Measurements from ENCODE around the gene VTN. TPM values are rescaled to one million over a fixed set of nuclear protein-coding genes. Genes with fewer than 3 reads are reported as not detected.

VTN gene
- total RNA-seq, 3 donors from 2014 or later: 0.60 to 1.1 (median 0.94) TPM

GRCh38 chr17:28402224-28402630 is 32.1 kb upstream of the VTN start:
- ATAC-seq (no peak), DNase-seq (no peak)
- H3K4me1 Mint-ChIP-seq (ENCODE audit: low read depth): peaks cover 4% of the 10 kb centered on the region
- no peaks in the 10 kb centered on the region for H3K9me3 Mint-ChIP-seq
- peaks cover 6% of the 10 kb centered on the region for H3K36me3 Mint-ChIP-seq (ENCODE audit: insufficient read depth)
- no peaks in the 10 kb centered on the region for H3K27me3 Mint-ChIP-seq (ENCODE audit: low read depth)
- H3K4me3 Mint-ChIP-seq: no peak overlapping the region

- ATAC-seq (no peak), DNase-seq (no peak)
Observed at GRCh38 chr17:28399808-28400207, 29.7 kb upstream of the VTN start.

GRCh38 chr17:28398280-28398981 is 28.3 kb upstream of the VTN start:
- H3K27me3 Mint-ChIP-seq (ENCODE audit: low read depth): no peaks in the 10 kb centered on the region
- H3K4me1 Mint-ChIP-seq (ENCODE audit: low read depth): no peaks in the 10 kb centered on the region
- no peaks in the 10 kb centered on the region for H3K9me3 Mint-ChIP-seq
- ATAC-seq (no peak), DNase-seq (no peak)
- peaks cover 13% of the 10 kb centered on the region for H3K36me3 Mint-ChIP-seq (ENCODE audit: insufficient read depth)
- H3K4me3 Mint-ChIP-seq: no peak overlapping the region

More at GRCh38 chr17:28399808-28400207, 29.7 kb upstream of the VTN start:
- Mint-ChIP-seq H3K4me1 (ENCODE audit: low read depth) (no peaks in the 10 kb centered on the region), H3K27me3 (ENCODE audit: low read depth) (no peaks in the 10 kb centered on the region), H3K4me3 (no peak overlapping the region), H3K36me3 (ENCODE audit: insufficient read depth) (peaks cover 6% of the 10 kb centered on the region), H3K9me3 (no peaks in the 10 kb centered on the region)

- H3K27me3 Mint-ChIP-seq (ENCODE audit: low read depth): no peaks in the 10 kb centered on the region
- no peaks in the 10 kb centered on the region for H3K9me3 Mint-ChIP-seq
Observed at GRCh38 chr17:28397687-28398279, 27.7 kb upstream of the VTN start.

GRCh38 chr17:28397275-28397674 is 27.2 kb upstream of the VTN start:
- ATAC-seq: no peak
- no peak for DNase-seq
- Mint-ChIP-seq H3K4me3 (no peak overlapping the region), H3K9me3 (no peaks in the 10 kb centered on the region), H3K4me1 (ENCODE audit: low read depth) (no peaks in the 10 kb centered on the region), H3K27me3 (ENCODE audit: low read depth) (no peaks in the 10 kb centered on the region), H3K36me3 (ENCODE audit: insufficient read depth) (peaks cover 13% of the 10 kb centered on the region)

More at GRCh38 chr17:28397687-28398279, 27.7 kb upstream of the VTN start:
- DNase-seq: no peak
- H3K36me3 Mint-ChIP-seq (ENCODE audit: insufficient read depth): peaks cover 13% of the 10 kb centered on the region
- no peak overlapping the region for H3K4me3 Mint-ChIP-seq
- H3K4me1 Mint-ChIP-seq (ENCODE audit: low read depth): no peaks in the 10 kb centered on the region
- no peak for ATAC-seq

- ATAC-seq: no peak
- Mint-ChIP-seq H3K4me3 (no peak overlapping the region), H3K9me3 (no peaks in the 10 kb centered on the region), H3K4me1 (ENCODE audit: low read depth) (no peaks in the 10 kb centered on the region), H3K36me3 (ENCODE audit: insufficient read depth) (peaks cover 13% of the 10 kb centered on the region), H3K27me3 (ENCODE audit: low read depth) (no peaks in the 10 kb centered on the region)
- DNase-seq: no peak
Observed at GRCh38 chr17:28396635-28397239, 26.6 kb upstream of the VTN start.

- H3K4me1 Mint-ChIP-seq (ENCODE audit: low read depth): no peaks in the 10 kb centered on the region
- DNase-seq (no peak), ATAC-seq (no peak)
- H3K36me3 Mint-ChIP-seq (ENCODE audit: insufficient read depth): peaks cover 19% of the 10 kb centered on the region
- H3K27me3 Mint-ChIP-seq (ENCODE audit: low read depth): no peaks in the 10 kb centered on the region
- no peaks in the 10 kb centered on the region for H3K9me3 Mint-ChIP-seq
- no peak overlapping the region for H3K4me3 Mint-ChIP-seq
Observed at GRCh38 chr17:28395968-28396367, 25.9 kb upstream of the VTN start.

- ATAC-seq (no peak), DNase-seq (no peak)
- Mint-ChIP-seq H3K36me3 (ENCODE audit: insufficient read depth) (peaks cover 23% of the 10 kb centered on the region), H3K4me3 (no peak overlapping the region), H3K4me1 (ENCODE audit: low read depth) (no peaks in the 10 kb centered on the region), H3K9me3 (no peaks in the 10 kb centered on the region), H3K27me3 (ENCODE audit: low read depth) (no peaks in the 10 kb centered on the region)
Observed at GRCh38 chr17:28395426-28395825, 25.3 kb upstream of the VTN start.

GRCh38 chr17:28394337-28395116 is 24.4 kb upstream of the VTN start:
- Mint-ChIP-seq H3K36me3 (ENCODE audit: insufficient read depth) (peaks cover 30% of the 10 kb centered on the region), H3K27me3 (ENCODE audit: low read depth) (no peaks in the 10 kb centered on the region), H3K4me3 (no peak overlapping the region), H3K9me3 (no peaks in the 10 kb centered on the region), H3K4me1 (ENCODE audit: low read depth) (no peaks in the 10 kb centered on the region)
- no peak for ATAC-seq
- no peak for DNase-seq

GRCh38 chr17:28392491-28392890 is 22.4 kb upstream of the VTN start:
- Mint-ChIP-seq H3K27me3 (ENCODE audit: low read depth) (no peaks in the 10 kb centered on the region), H3K36me3 (ENCODE audit: insufficient read depth) (peaks cover 33% of the 10 kb centered on the region), H3K9me3 (no peaks in the 10 kb centered on the region), H3K4me3 (no peak overlapping the region), H3K4me1 (ENCODE audit: low read depth) (peaks cover 2% of the 10 kb centered on the region)
- DNase-seq (no peak), ATAC-seq (no peak)

- Mint-ChIP-seq H3K4me1 (ENCODE audit: low read depth) (peaks cover 2% of the 10 kb centered on the region), H3K9me3 (no peaks in the 10 kb centered on the region), H3K4me3 (no peak overlapping the region), H3K27me3 (ENCODE audit: low read depth) (no peaks in the 10 kb centered on the region), H3K36me3 (ENCODE audit: insufficient read depth) (peaks cover 32% of the 10 kb centered on the region)
- DNase-seq (no peak), ATAC-seq (no peak)
Observed at GRCh38 chr17:28391401-28391800, 21.3 kb upstream of the VTN start.

- H3K4me1 Mint-ChIP-seq (ENCODE audit: low read depth): peaks cover 2% of the 10 kb centered on the region
- ATAC-seq: no peak
- no peaks in the 10 kb centered on the region for H3K9me3 Mint-ChIP-seq
- H3K36me3 Mint-ChIP-seq (ENCODE audit: insufficient read depth): peaks cover 32% of the 10 kb centered on the region
- DNase-seq: no peak
- no peaks in the 10 kb centered on the region for H3K27me3 Mint-ChIP-seq (ENCODE audit: low read depth)
- H3K4me3 Mint-ChIP-seq: no peak overlapping the region
Observed at GRCh38 chr17:28390984-28391383, 20.9 kb upstream of the VTN start.

- H3K4me3 Mint-ChIP-seq: no peak overlapping the region
- peaks cover 32% of the 10 kb centered on the region for H3K36me3 Mint-ChIP-seq (ENCODE audit: insufficient read depth)
- DNase-seq (no peak), ATAC-seq (no peak)
- peaks cover 2% of the 10 kb centered on the region for H3K4me1 Mint-ChIP-seq (ENCODE audit: low read depth)
- no peaks in the 10 kb centered on the region for H3K9me3 Mint-ChIP-seq
- no peaks in the 10 kb centered on the region for H3K27me3 Mint-ChIP-seq (ENCODE audit: low read depth)
Observed at GRCh38 chr17:28390563-28390962, 20.5 kb upstream of the VTN start.

GRCh38 chr17:28390141-28390540 is 20.0 kb upstream of the VTN start:
- ATAC-seq: no peak
- no peaks in the 10 kb centered on the region for H3K9me3 Mint-ChIP-seq
- no peaks in the 10 kb centered on the region for H3K27me3 Mint-ChIP-seq (ENCODE audit: low read depth)
- H3K4me1 Mint-ChIP-seq (ENCODE audit: low read depth): peaks cover 6% of the 10 kb centered on the region
- H3K4me3 Mint-ChIP-seq: no peak overlapping the region
- peaks cover 32% of the 10 kb centered on the region for H3K36me3 Mint-ChIP-seq (ENCODE audit: insufficient read depth)
- no peak for DNase-seq

Measured in activated T-cell treated with anti-CD3 and anti-CD28 coated beads, Interleukin-2, amount 50 U/mL, for 4 hours (primary cell).